K562 (cell line): ENCODE data around the gene DCUN1D2. TPM values are rescaled to one million over a fixed set of nuclear protein-coding genes. Genes with fewer than 3 reads are reported as not detected.

Experiments used
- C11orf30 ChIP-seq: fragments of 450-650 bp; IDR thresholded peaks from 2 replicates; pipeline ENCODE4 v1.6.1; 2016; ENCODE audit warnings: low read depth, mild to moderate bottlenecking
- DNMT1 ChIP-seq: fragments of 450-650 bp; IDR thresholded peaks from 2 replicates; pipeline ENCODE4 v1.6.1; 2016; ENCODE audit warnings: antibody characterized with exemption, mild to moderate bottlenecking
- E2F6 ChIP-seq, 2 experiments: IDR thresholded peaks; 2 replicates each; pipeline ENCODE4 v1.6.1; 2011; ENCODE audit warnings: borderline replicate concordance in 1 of 2, control low read depth in 1 of 2, low read depth in 1 of 2, low read length in 1 of 2, mild to moderate bottlenecking in 1 of 2, mixed read lengths in 1 of 2, moderate library complexity in 1 of 2; ENCODE audit not compliant: insufficient read depth in 1 of 2, insufficient read length in 1 of 2, poor library complexity in 1 of 2, severe bottlenecking in 1 of 2; ENCODE audit errors: extremely low read depth in 1 of 2
- ETV5 ChIP-seq: sonication (generic); formaldehyde crosslinking; IDR thresholded peaks from 2 replicates; pipeline ENCODE4 v1.4.0; 2020; ENCODE audit warnings: low read depth, mild to moderate bottlenecking, missing genetic modification reagents
- GTF2A2 ChIP-seq: IDR thresholded peaks from 2 replicates; pipeline ENCODE4 v1.6.1; 2016; ENCODE audit warnings: mild to moderate bottlenecking, missing genetic modification characterization, missing compliant biosample characterization
- MYBL2 ChIP-seq, 2 experiments: fragments of 450-650 bp in 1 of 2; sonication (generic) in 1 of 2; formaldehyde crosslinking in 1 of 2; IDR thresholded peaks; 2 replicates each; pipeline versions ENCODE4 v1.6.1 to v1.8.1; 2017 to 2022; ENCODE audit warnings: borderline replicate concordance in 1 of 2, inconsistent platforms in 1 of 2, low read depth in 1 of 2, mild to moderate bottlenecking in 1 of 2, missing genetic modification reagents in 1 of 2, moderate library complexity in 1 of 2
- NR3C1 ChIP-seq: sonication (generic); formaldehyde crosslinking; IDR thresholded peaks from 2 replicates; pipeline ENCODE4 v1.8.1; 2022; ENCODE audit warnings: missing genetic modification reagents
- POLR2G ChIP-seq: fragments of 200-400 bp; formaldehyde crosslinking; IDR thresholded peaks from 2 replicates; pipeline ENCODE4 v1.6.1; 2017; ENCODE audit warnings: low read depth, mild to moderate bottlenecking, antibody characterized with exemption, low read length, moderate library complexity
- RHOXF2B ChIP-seq: fragments of 250-450 bp; sonication (Bioruptor Pico); conservative IDR thresholded peaks from 2 replicates; pipeline ENCODE4 v1.5.1; 2021
- WHSC1 ChIP-seq: IDR thresholded peaks from one replicate; pipeline ENCODE4 v1.6.1; 2012; ENCODE audit warnings: low read length, control low read depth, inconsistent platforms
- ZNF134 ChIP-seq: fragments of 250-450 bp; sonication (Bioruptor Pico); conservative IDR thresholded peaks from 2 replicates; pipeline ENCODE4 v1.4.0; 2020
- ZNF197 ChIP-seq: fragments of 200-800 bp; sonication (Bioruptor generic); IDR thresholded peaks from 2 replicates; pipeline ENCODE4 v1.6.1; 2016; ENCODE audit warnings: low read depth, missing genetic modification characterization, missing compliant biosample characterization
- ZNF316 ChIP-seq: fragments of 450-650 bp; IDR thresholded peaks from 2 replicates; pipeline ENCODE4 v1.6.1; 2016
- ZNF644 ChIP-seq: fragments of 200-800 bp; sonication (Bioruptor generic); IDR thresholded peaks from 2 replicates; pipeline ENCODE4 v1.6.1; 2016; ENCODE audit warnings: low read depth, missing genetic modification characterization, missing compliant biosample characterization
- ZNF830 ChIP-seq: fragments of 250-450 bp; sonication (Bioruptor Pico); IDR thresholded peaks from 2 replicates; pipeline ENCODE4 v1.5.0; 2021; ENCODE audit warnings: mild to moderate bottlenecking
- polyA plus RNA-seq, 8 experiments: library from polyadenylated mRNA; depleted of rRNA in 4 of 8; stranded (reverse) in 5 of 8; unstranded in 3 of 8; fragments of >200 nt; fragmentation: Nextera tagmentation in 2 of 8; fragmentation: Illumina TruSeq in 1 of 8; extraction: Ambion mirVana in 2 of 8; extraction: Trizol in 1 of 8; gene quantifications; 2 replicates each; pipeline versions ENCODE4 v1.2.1 to v1.2.3, GENCODE V29; 2011 to 2014; ENCODE audit warnings: inconsistent platforms in 1 of 8, missing spikeins in 1 of 8
- total RNA-seq, 7 experiments: library from RNA; depleted of rRNA in 6 of 7; stranded (reverse); fragments of >200 nt in 6 of 7; fragmentation: Illumina TruSeq in 2 of 7; extraction: Trizol in 2 of 7; gene quantifications; 2 replicates each; pipeline versions ENCODE4 v1.2.1 to v1.2.3, GENCODE V29; 2011 to 2021; ENCODE audit warnings: low replicate concordance in 1 of 7
- TF ChIP-seq, protein P1 (sequence below): IDR thresholded peaks from 2 replicates; pipeline ENCODE4 v1.6.1; 2014; ENCODE audit warnings: antibody characterized with exemption
- TF ChIP-seq, protein P2 (sequence below): sonication (generic); formaldehyde crosslinking; IDR thresholded peaks from 2 replicates; pipeline ENCODE4 v1.8.1; 2023; ENCODE audit warnings: mild to moderate bottlenecking, missing genetic modification reagents
- TF ChIP-seq, protein P3 (sequence below): conservative IDR thresholded peaks from 2 replicates; pipeline ENCODE4 v1.6.1; 2011; ENCODE audit warnings: low read depth, mild to moderate bottlenecking, low read length; ENCODE audit not compliant: control insufficient read depth

The DCUN1D2 gene
- total and polyA plus RNA-seq, 9 of the 15 experiments (the other 6 are each of a cell fraction or from before 2014, with no cell fraction given) = 2.1 to 16.8 (median 11.1) TPM

DNA sequence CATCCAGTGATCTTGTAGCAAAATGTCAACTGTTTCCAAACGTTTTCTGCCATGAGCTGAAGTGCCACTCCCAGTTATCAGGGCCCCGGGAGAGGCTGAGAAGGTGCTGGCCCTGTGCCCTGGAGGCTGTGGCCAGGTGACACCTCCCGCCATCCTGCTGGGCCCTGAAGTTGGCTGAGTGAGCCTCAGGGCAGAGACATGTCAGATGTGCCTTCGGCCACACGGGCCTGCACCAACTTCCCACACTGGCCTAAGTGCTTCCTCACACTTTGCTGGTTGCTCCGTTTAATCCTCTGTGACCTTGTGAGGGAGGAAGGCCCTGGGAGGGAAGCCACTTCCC lies 42.0 kb downstream of the DCUN1D2 start (continued):
- TF ChIP-seq ZNF316 (no peak), DNMT1 (no peak), E2F6 (IDR thresholded peaks at IDR 0.05; ENCODE audit: borderline replicate concordance in 1 of 2, extremely low read depth in 1 of 2, insufficient read depth in 1 of 2, insufficient read length in 1 of 2, low read depth in 1 of 2, low read length in 1 of 2, poor library complexity in 1 of 2, severe bottlenecking in 1 of 2) (peak; percentile 13 to 53), ZNF830 (0 out of 2 replicates have a peak, but pooled peaks have one; percentile 45), ZNF644 (tag) (0 out of 2 replicates have a peak, but pooled peaks have one; percentile 6), ZNF134 (CRISPR knock-in tag) (no peak), RHOXF2B (CRISPR knock-in tag) (no peak), POLR2G (peak; percentile 19; the same call in 1 of the 2 replicates), WHSC1 (no peak), GTF2A2 (tag) (no peak), C11orf30 (no peak), NR3C1 (CRISPR knock-in tag) (no peak), ZNF197 (CRISPR knock-in tag) (no peak), MYBL2 (IDR thresholded peaks at IDR 0.05; ENCODE audit: low read depth) (no peak), MYBL2 (CRISPR knock-in tag; IDR thresholded peaks at IDR 0.05; ENCODE audit: borderline replicate concordance) (no peak), ETV5 (no peak)
- TF ChIP-seq, protein P1, sequence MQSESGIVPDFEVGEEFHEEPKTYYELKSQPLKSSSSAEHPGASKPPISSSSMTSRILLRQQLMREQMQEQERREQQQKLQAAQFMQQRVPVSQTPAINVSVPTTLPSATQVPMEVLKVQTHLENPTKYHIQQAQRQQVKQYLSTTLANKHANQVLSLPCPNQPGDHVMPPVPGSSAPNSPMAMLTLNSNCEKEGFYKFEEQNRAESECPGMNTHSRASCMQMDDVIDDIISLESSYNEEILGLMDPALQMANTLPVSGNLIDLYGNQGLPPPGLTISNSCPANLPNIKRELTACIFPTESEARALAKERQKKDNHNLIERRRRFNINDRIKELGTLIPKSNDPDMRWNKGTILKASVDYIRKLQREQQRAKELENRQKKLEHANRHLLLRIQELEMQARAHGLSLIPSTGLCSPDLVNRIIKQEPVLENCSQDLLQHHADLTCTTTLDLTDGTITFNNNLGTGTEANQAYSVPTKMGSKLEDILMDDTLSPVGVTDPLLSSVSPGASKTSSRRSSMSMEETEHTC = no peak
- TF ChIP-seq, protein P2, sequence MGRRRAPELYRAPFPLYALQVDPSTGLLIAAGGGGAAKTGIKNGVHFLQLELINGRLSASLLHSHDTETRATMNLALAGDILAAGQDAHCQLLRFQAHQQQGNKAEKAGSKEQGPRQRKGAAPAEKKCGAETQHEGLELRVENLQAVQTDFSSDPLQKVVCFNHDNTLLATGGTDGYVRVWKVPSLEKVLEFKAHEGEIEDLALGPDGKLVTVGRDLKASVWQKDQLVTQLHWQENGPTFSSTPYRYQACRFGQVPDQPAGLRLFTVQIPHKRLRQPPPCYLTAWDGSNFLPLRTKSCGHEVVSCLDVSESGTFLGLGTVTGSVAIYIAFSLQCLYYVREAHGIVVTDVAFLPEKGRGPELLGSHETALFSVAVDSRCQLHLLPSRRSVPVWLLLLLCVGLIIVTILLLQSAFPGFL = 0 out of 2 replicates have a peak, but pooled peaks have one; percentile 39
- TF ChIP-seq, protein P3, sequence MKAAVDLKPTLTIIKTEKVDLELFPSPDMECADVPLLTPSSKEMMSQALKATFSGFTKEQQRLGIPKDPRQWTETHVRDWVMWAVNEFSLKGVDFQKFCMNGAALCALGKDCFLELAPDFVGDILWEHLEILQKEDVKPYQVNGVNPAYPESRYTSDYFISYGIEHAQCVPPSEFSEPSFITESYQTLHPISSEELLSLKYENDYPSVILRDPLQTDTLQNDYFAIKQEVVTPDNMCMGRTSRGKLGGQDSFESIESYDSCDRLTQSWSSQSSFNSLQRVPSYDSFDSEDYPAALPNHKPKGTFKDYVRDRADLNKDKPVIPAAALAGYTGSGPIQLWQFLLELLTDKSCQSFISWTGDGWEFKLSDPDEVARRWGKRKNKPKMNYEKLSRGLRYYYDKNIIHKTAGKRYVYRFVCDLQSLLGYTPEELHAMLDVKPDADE = no peak
